ENCODE data around the gene GIGYF2.

DNA sequence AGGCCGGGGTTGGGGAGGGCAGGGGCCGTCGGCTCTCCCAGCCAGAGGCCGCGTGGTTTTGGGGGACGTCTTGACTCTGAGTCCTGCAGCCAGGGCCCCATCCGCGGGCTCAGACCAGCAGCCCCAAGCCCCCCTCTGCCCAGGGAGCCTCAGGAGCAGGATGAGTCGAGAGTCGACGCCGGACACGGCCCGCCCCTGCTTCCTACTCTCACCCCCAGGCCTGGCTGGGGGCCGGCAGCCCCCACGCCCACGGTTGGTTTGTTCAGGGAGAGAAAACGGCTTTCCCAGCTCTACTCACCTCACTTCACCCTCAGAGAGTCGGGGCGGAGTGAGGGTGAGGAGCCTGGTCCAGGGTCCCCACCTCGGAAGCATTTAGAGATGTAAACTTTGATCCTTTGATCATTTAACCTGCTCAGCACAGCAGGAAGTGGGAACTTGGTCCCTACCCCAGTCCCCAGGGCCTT is 179.9 kb downstream of the GIGYF2 start:
- no peak for TF ChIP-seq TAF1 (IDR thresholded peaks at IDR 0.05; ENCODE audit: borderline replicate concordance, insufficient read depth, low read length)
- no peak for TF ChIP-seq POLR2AphosphoS5 (IDR thresholded peaks at IDR 0.05; ENCODE audit: low read depth, low read length)
- TF ChIP-seq SIN3A (IDR thresholded peaks at IDR 0.05; ENCODE audit: borderline replicate concordance, insufficient read depth, low read length) = no peak
- no peak for TF ChIP-seq FOXP2 (optimal IDR thresholded peaks at IDR 0.05; ENCODE audit: borderline replicate concordance, extremely low read depth, extremely low read length, insufficient read depth)

Measured in PFSK-1 (cell line).